Measurements from ENCODE around the gene TBC1D20.

The TBC1D20 gene

DNA sequence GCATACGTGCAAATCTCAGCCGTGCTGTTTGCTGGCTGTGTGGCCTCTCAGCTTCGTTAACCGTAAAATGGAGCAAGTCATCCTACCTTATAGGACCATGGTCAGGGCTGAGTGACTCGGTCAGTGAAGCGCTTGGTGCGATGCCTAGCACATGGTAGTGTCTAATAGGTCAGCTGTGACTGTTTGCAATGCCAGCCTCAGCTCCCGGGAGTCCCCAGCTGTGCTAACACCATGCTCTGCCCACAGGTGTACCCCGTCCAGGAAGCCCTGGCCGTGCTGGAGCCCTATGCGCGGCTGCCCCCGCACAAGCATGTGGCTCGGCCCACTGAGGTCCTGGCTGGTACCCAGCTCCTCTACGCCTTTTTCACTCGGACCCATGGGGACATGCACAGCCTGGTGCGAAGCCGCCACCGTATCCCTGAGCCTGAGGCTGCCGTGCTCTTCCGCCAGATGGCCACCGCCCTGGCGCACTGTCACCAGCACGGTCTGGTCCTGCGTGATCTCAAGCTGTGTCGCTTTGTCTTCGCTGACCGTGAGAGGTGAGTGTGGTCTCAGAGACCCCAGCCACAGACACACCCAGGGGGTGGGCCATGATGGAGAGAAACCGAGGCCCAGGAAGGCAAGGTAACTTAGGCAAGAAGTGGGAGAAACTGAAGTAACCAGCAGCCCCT, 71.2 kb downstream of the TBC1D20 start:
- no peak overlapping the region for H3K18ac ChIP-seq (ENCODE audit: low read length)
- H3K4me2 ChIP-seq (ENCODE audit: low read length): no peak overlapping the region
- no peaks in the 10 kb centered on the region for H3K79me2 ChIP-seq (ENCODE audit: control insufficient read depth, insufficient read depth, low read length, poor library complexity)
- H3K27ac ChIP-seq (ENCODE audit: low read depth, low read length): no peak overlapping the region
- no peak overlapping the region for H2BK12ac ChIP-seq (ENCODE audit: low read length)
- H3K4ac ChIP-seq (ENCODE audit: low read depth, low read length): no peak overlapping the region
- H3K27me3 ChIP-seq (ENCODE audit: insufficient read depth, low read length): no peaks in the 10 kb centered on the region
- no peak overlapping the region for H3K4me3 ChIP-seq (ENCODE audit: low read depth, low read length)
- no peak overlapping the region for H2BK120ac ChIP-seq (ENCODE audit: insufficient read depth, low read length, poor library complexity)
- H4K8ac ChIP-seq (ENCODE audit: low read depth, low read length): no peak overlapping the region
- WGBS (ENCODE audit: extremely low coverage, insufficient coverage, insufficient read length): no CpG with 5 or more reads among the region's 29 CpGs
- no peak overlapping the region for H3K9ac ChIP-seq (ENCODE audit: low read length)
- no peak overlapping the region for H2AFZ ChIP-seq (ENCODE audit: insufficient read depth, low read length, poor library complexity)
- H4K12ac ChIP-seq (ENCODE audit: low read depth, low read length): no peak overlapping the region
- no peak overlapping the region for H2AK5ac ChIP-seq (ENCODE audit: low read length)
- H2BK5ac ChIP-seq (ENCODE audit: low read depth, low read length, poor library complexity): no peak overlapping the region
- H3K9me3 ChIP-seq (ENCODE audit: insufficient read depth, low read depth, low read length): no peaks in the 10 kb centered on the region
- H3K36me3 ChIP-seq (ENCODE audit: control insufficient read depth in 1 of 2, insufficient read depth in 2 of 2, low read length in 2 of 2): peaks cover 37 to 46% of the 10 kb centered on the region in 2 experiments
- H3K23ac ChIP-seq (ENCODE audit: low read length): no peak overlapping the region
- DNase-seq: no peak
- H3K14ac ChIP-seq (ENCODE audit: low read length): no peak overlapping the region
- no peak overlapping the region for H4K91ac ChIP-seq (ENCODE audit: low read depth, low read length)
- no peaks in the 10 kb centered on the region for H3K79me1 ChIP-seq (ENCODE audit: low read length)
- H3K4me1 ChIP-seq (ENCODE audit: control insufficient read depth in 1 of 2, insufficient read depth in 2 of 2, low read length in 2 of 2): no peaks in the 10 kb centered on the region

DNA sequence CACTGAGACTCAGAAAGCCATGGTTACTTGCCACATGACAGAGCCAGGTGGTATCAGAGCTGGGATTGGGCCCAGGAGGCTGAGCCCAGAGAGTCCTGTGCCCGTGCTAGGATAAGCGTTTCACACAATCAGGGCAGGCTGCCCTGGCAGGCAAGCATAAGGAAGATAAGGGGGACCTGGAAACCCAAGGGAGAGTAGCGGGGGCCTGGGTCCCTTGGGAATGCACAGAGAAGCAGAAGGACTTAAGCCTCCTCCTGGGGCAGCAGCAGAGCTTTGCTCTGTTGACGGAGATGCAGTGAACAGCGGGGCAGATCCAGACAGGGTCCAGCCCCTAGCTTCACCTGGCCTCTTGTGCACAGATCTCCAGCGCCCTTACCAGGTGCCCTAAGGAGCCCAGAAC, 73.1 kb downstream of the TBC1D20 start:
- no peak overlapping the region for H3K4me2 ChIP-seq (ENCODE audit: low read length)
- no peak overlapping the region for H2AK5ac ChIP-seq (ENCODE audit: low read length)
- no peaks in the 10 kb centered on the region for H3K79me1 ChIP-seq (ENCODE audit: low read length)
- H3K27me3 ChIP-seq (ENCODE audit: insufficient read depth, low read length): no peaks in the 10 kb centered on the region
- no peak overlapping the region for H3K4ac ChIP-seq (ENCODE audit: low read depth, low read length)
- no peak overlapping the region for H3K18ac ChIP-seq (ENCODE audit: low read length)
- H2BK12ac ChIP-seq (ENCODE audit: low read length): no peak overlapping the region
- H2AFZ ChIP-seq (ENCODE audit: insufficient read depth, low read length, poor library complexity): no peak overlapping the region
- no peak overlapping the region for H2BK120ac ChIP-seq (ENCODE audit: insufficient read depth, low read length, poor library complexity)
- no peak overlapping the region for H3K9ac ChIP-seq (ENCODE audit: low read length)
- no peak overlapping the region for H3K14ac ChIP-seq (ENCODE audit: low read length)
- no peaks in the 10 kb centered on the region for H3K9me3 ChIP-seq (ENCODE audit: insufficient read depth, low read depth, low read length)
- no peak overlapping the region for H4K8ac ChIP-seq (ENCODE audit: low read depth, low read length)
- no peak for DNase-seq
- H4K91ac ChIP-seq (ENCODE audit: low read depth, low read length): no peak overlapping the region
- no peaks in the 10 kb centered on the region for H3K79me2 ChIP-seq (ENCODE audit: control insufficient read depth, insufficient read depth, low read length, poor library complexity)
- H3K23ac ChIP-seq (ENCODE audit: low read length): no peak overlapping the region
- H3K27ac ChIP-seq (ENCODE audit: low read depth, low read length): no peak overlapping the region
- H2BK5ac ChIP-seq (ENCODE audit: low read depth, low read length, poor library complexity): no peak overlapping the region
- H3K36me3 ChIP-seq (ENCODE audit: control insufficient read depth in 1 of 2, insufficient read depth in 2 of 2, low read length in 2 of 2): peaks cover 29 to 36% of the 10 kb centered on the region in 2 experiments
- H3K4me1 ChIP-seq (ENCODE audit: control insufficient read depth in 1 of 2, insufficient read depth in 2 of 2, low read length in 2 of 2): no peaks in the 10 kb centered on the region
- H3K4me3 ChIP-seq (ENCODE audit: low read depth, low read length): no peak overlapping the region
- no CpG with 5 or more reads among the region's 6 CpGs for WGBS (ENCODE audit: extremely low coverage, insufficient coverage, insufficient read length)
- H4K12ac ChIP-seq (ENCODE audit: low read depth, low read length): no peak overlapping the region

DNA sequence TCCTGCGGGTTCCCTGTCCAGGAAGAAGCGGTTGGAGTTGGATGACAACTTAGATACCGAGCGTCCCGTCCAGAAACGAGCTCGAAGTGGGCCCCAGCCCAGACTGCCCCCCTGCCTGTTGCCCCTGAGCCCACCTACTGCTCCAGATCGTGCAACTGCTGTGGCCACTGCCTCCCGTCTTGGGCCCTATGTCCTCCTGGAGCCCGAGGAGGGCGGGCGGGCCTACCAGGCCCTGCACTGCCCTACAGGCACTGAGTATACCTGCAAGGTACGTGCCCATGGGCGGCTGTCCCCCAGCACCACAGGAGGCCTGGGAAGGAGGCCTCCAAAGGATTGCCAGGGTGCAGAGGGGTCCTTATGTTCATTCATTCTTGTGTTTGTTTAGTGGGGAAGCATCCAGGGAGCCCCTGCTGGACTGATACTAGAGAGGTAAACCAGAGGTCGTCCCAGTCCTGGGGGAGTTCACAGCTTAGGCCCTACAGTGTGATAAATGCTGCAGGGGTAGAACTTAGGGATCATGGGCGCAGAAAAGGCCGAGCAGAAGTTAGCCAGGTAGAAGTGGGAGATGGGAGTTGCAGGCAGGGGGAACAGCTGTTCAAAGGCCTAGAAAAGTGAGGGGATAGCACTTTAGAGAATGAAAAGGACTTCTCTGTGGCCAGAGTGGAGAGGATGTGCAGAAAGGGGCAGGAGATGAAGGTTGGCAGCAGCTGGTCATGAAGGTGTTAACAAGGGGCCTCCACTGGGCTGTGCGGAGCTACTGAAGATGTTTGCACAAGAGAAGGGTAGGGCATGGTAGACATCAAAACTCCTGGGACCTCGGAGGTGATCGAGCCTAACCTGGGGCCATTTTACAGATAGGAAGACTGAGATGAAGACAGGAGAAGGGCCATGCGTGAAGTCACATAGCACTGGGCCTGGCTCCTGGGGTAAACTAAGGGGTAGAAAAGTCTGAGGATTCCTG, 74.0 kb downstream of the TBC1D20 start:
- Histone ChIP-seq H3K14ac (ENCODE audit: low read length) (no peak overlapping the region), H3K79me2 (ENCODE audit: control insufficient read depth, insufficient read depth, low read length, poor library complexity) (no peaks in the 10 kb centered on the region), H3K18ac (ENCODE audit: low read length) (no peak overlapping the region), H4K12ac (ENCODE audit: low read depth, low read length) (no peak overlapping the region), H3K4me3 (ENCODE audit: low read depth, low read length) (no peak overlapping the region), H3K36me3 (ENCODE audit: control insufficient read depth in 1 of 2, insufficient read depth in 2 of 2, low read length in 2 of 2) (peaks cover 29 to 33% of the 10 kb centered on the region in 2 experiments), H3K9me3 (ENCODE audit: insufficient read depth, low read depth, low read length) (no peaks in the 10 kb centered on the region), H3K27ac (ENCODE audit: low read depth, low read length) (no peak overlapping the region), H3K4me2 (ENCODE audit: low read length) (no peak overlapping the region), H2BK5ac (ENCODE audit: low read depth, low read length, poor library complexity) (no peak overlapping the region), H3K4ac (ENCODE audit: low read depth, low read length) (no peak overlapping the region), H3K27me3 (ENCODE audit: insufficient read depth, low read length) (no peaks in the 10 kb centered on the region), H3K79me1 (ENCODE audit: low read length) (no peaks in the 10 kb centered on the region), H2AK5ac (ENCODE audit: low read length) (no peak overlapping the region), H3K9ac (ENCODE audit: low read length) (no peak overlapping the region), H2BK120ac (ENCODE audit: insufficient read depth, low read length, poor library complexity) (no peak overlapping the region), H3K4me1 (ENCODE audit: control insufficient read depth in 1 of 2, insufficient read depth in 2 of 2, low read length in 2 of 2) (no peaks in the 10 kb centered on the region), H2AFZ (ENCODE audit: insufficient read depth, low read length, poor library complexity) (no peak overlapping the region), H4K8ac (ENCODE audit: low read depth, low read length) (no peak overlapping the region), H4K91ac (ENCODE audit: low read depth, low read length) (no peak overlapping the region), H3K23ac (ENCODE audit: low read length) (no peak overlapping the region), H2BK12ac (ENCODE audit: low read length) (no peak overlapping the region)
- no peak for DNase-seq
- no CpG with 5 or more reads among the region's 21 CpGs for WGBS (ENCODE audit: extremely low coverage, insufficient coverage, insufficient read length)

DNA sequence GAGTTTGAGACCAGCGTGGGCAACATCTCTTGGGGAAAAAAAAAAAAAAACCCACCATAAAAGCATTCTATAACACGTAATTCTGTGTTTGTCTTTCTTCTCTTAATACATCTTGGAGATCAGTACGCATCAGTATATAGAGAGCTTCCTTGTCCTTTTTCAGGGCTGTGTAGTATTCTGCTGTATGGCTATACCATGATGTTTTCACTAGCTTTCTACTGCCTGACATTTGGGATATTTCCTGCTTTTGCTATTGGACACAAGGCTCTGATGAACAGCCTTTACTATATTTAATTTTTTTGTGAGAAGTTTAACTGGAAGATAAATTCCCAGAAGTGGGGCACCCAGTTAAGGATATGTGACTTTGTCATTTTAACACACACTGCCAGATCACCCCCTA, 74.8 kb downstream of the TBC1D20 start:
- Histone ChIP-seq H2BK5ac (ENCODE audit: low read depth, low read length, poor library complexity) (no peak overlapping the region), H4K12ac (ENCODE audit: low read depth, low read length) (no peak overlapping the region), H3K4me1 (ENCODE audit: control insufficient read depth in 1 of 2, insufficient read depth in 2 of 2, low read length in 2 of 2) (peaks cover 0 to 2% of the 10 kb centered on the region in 2 experiments), H3K27me3 (ENCODE audit: insufficient read depth, low read length) (no peaks in the 10 kb centered on the region), H3K27ac (ENCODE audit: low read depth, low read length) (no peak overlapping the region), H2BK12ac (ENCODE audit: low read length) (no peak overlapping the region), H3K9me3 (ENCODE audit: insufficient read depth, low read depth, low read length) (no peaks in the 10 kb centered on the region), H3K36me3 (ENCODE audit: control insufficient read depth in 1 of 2, insufficient read depth in 2 of 2, low read length in 2 of 2) (peaks cover 29 to 33% of the 10 kb centered on the region in 2 experiments), H3K4ac (ENCODE audit: low read depth, low read length) (no peak overlapping the region), H3K4me2 (ENCODE audit: low read length) (no peak overlapping the region), H3K9ac (ENCODE audit: low read length) (no peak overlapping the region), H3K79me2 (ENCODE audit: control insufficient read depth, insufficient read depth, low read length, poor library complexity) (no peaks in the 10 kb centered on the region), H4K8ac (ENCODE audit: low read depth, low read length) (no peak overlapping the region), H3K79me1 (ENCODE audit: low read length) (no peaks in the 10 kb centered on the region), H3K23ac (ENCODE audit: low read length) (no peak overlapping the region), H3K18ac (ENCODE audit: low read length) (no peak overlapping the region), H2BK120ac (ENCODE audit: insufficient read depth, low read length, poor library complexity) (no peak overlapping the region), H4K91ac (ENCODE audit: low read depth, low read length) (no peak overlapping the region), H3K4me3 (ENCODE audit: low read depth, low read length) (no peak overlapping the region), H2AFZ (ENCODE audit: insufficient read depth, low read length, poor library complexity) (no peak overlapping the region), H2AK5ac (ENCODE audit: low read length) (no peak overlapping the region), H3K14ac (ENCODE audit: low read length) (no peak overlapping the region)
- DNase-seq: no peak
- no CpG with 5 or more reads among the region's 3 CpGs for WGBS (ENCODE audit: extremely low coverage, insufficient coverage, insufficient read length)

Measured in trophoblast cell (in vitro differentiated cells and primary cell).